SK-N-SH treated with all-trans-retinoic acid at 6 μM for 48 hours (cell line): ENCODE data around the gene CLN6.

Experiments
- BACH2 ChIP-seq: fragments of 250-450 bp; sonication (Bioruptor Pico); IDR thresholded peaks from 2 replicates; pipeline ENCODE4 v1.9.0; 2021; ENCODE audit warnings: mild to moderate bottlenecking, borderline replicate concordance
- CREB5 ChIP-seq: fragments of 250-450 bp; sonication (Bioruptor Pico); IDR thresholded peaks from 2 replicates; pipeline ENCODE4 v1.5.1; 2020; ENCODE audit warnings: low read depth, mild to moderate bottlenecking, moderate library complexity
- OSR1 ChIP-seq: fragments of 250-450 bp; sonication (Bioruptor Pico); IDR thresholded peaks from 2 replicates; pipeline ENCODE4 v1.8.0; 2022; ENCODE audit warnings: moderate library complexity, mild to moderate bottlenecking, inconsistent platforms
- ZC3H10 ChIP-seq: fragments of 250-450 bp; sonication (Bioruptor Pico); IDR thresholded peaks from 2 replicates; pipeline ENCODE4 v1.5.1; 2021; ENCODE audit warnings: mild to moderate bottlenecking, moderate library complexity

- no peak for TF ChIP-seq CREB5
- no peak for TF ChIP-seq BACH2 (CRISPR knock-in tag)
- TF ChIP-seq ZC3H10 (CRISPR knock-in tag), result no peak
- TF ChIP-seq OSR1 (CRISPR knock-in tag), result no peak
Observed at GRCh38 chr15:68220967-68221366, 8.6 kb downstream of the CLN6 start.
